ENCODE results near the gene IL17RD. TPM values are rescaled to one million over a fixed set of nuclear protein-coding genes. Genes with fewer than 3 reads are reported as not detected.

The IL17RD gene
- total RNA-seq, 1 donor from 2014 or later, result 1.1 TPM

DNA sequence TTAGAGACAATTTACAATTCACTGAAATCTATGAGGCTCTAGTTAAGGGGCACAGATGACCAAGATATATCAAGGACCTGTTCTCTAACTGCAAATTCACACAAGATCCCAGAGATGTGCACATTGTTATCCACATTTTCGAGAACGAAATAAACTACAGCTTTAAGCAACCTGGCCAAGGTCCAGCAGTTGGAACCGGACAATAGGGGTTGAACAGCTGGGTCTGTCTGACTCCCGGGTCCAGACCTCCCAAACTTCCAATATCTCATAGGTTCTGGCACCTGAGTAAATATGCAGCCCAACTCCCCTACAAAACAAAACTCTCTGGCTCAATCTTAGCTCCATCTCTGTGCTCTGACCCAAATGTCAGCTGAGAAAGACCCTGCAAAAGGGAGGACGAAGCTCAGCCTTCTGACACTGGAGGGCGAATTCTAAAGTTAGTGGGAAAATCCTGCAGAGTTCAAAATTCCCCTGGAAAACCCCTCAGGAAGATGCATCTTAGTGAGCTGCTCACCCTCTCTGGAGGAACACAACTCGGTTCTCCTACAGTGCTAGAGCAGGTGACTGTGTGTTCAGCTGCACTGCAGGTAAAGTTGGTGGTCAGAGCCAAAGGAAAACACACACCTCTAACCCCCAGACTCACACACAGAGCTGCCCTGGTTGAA is 118.9 kb downstream of the IL17RD start:
- no peak overlapping the region for H3K4me3 ChIP-seq
- intact Hi-C loops (cut with DNase I), result no loop called here
- no peaks in the 10 kb centered on the region for H3K36me3 ChIP-seq
- DNase-seq (no peak), ATAC-seq (no peak)
- H3K27me3 ChIP-seq, result no peaks in the 10 kb centered on the region
- TF ChIP-seq CTCF (IDR thresholded peaks at IDR 0.05), result no peak
- H3K4me1 ChIP-seq, result peaks cover 5% of the 10 kb centered on the region
- H3K9me3 ChIP-seq, result no peaks in the 10 kb centered on the region
- no peak overlapping the region for H3K27ac ChIP-seq

DNA sequence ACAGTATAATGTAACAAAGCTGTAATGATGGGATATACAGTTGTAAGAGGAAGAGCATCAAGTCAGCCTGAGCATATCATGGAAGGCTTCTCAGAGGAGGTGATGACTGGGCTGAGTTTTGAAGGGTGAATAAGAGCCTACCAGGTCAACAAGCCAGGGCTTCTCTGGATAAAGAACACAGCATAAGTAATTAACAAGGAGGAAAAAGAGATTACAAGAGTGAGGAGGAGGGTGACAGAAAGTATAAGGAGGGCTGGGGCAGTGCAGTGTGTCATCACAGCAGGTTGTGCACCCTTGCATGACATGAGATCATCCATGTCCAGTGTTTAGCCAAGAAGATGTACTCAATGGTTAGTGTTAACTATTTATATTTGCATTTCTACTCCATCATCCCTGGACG is 121.6 kb downstream of the IL17RD start:
- Histone ChIP-seq H3K27me3 (no peaks in the 10 kb centered on the region), H3K36me3 (no peaks in the 10 kb centered on the region), H3K9me3 (no peaks in the 10 kb centered on the region), H3K4me1 (peaks cover 4% of the 10 kb centered on the region), H3K27ac (no peak overlapping the region), H3K4me3 (no peak overlapping the region)
- ATAC-seq (no peak), DNase-seq (no peak)
- intact Hi-C loops (cut with DNase I), result no loop called here
- no peak for TF ChIP-seq CTCF (IDR thresholded peaks at IDR 0.05)

DNA sequence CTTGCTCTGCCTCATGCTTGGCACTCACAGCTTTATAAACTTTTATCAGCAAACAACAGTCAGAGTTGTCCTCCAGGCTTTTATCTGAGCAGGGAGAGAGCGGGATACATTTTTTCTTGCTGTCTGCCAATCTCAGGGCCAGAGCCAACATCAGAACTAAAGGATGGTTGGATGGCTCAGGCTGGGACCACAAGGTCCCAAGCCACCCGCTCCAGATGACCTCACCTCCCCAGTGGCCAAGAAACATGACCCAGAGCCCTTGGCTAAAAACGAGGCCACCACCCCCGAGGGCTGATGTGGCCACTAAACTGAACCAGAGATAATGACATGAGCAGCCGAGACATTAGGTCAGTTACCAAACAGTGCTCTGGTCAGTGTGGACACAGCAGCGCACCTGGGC is 123.5 kb downstream of the IL17RD start:
- no peak for DNase-seq
- TF ChIP-seq CTCF (IDR thresholded peaks at IDR 0.05), result no peak
- no peak overlapping the region for H3K4me3 ChIP-seq
- H3K4me1 ChIP-seq, result no peaks in the 10 kb centered on the region
- ATAC-seq, result no peak
- no peak overlapping the region for H3K27ac ChIP-seq
- no peaks in the 10 kb centered on the region for H3K27me3 ChIP-seq
- H3K36me3 ChIP-seq, result no peaks in the 10 kb centered on the region
- intact Hi-C loops (cut with DNase I), result no loop called here
- no peaks in the 10 kb centered on the region for H3K9me3 ChIP-seq

Other genes with a start within 250 kb of the IL17RD start
- 0.38 TPM for gene SPATA12, start 104.7 kb downstream of the IL17RD start, total RNA-seq
- 1.2 TPM for gene HESX1, start 34.6 kb upstream of the IL17RD start, total RNA-seq
- 42.8 TPM for gene APPL1, start 62.4 kb upstream of the IL17RD start, total RNA-seq
- gene ASB14, start 127.3 kb upstream of the IL17RD start, total RNA-seq, result not detected

All from upper lobe of right lung (tissue), 1 donor.